ENCODE measurements around the gene TARS1.

The TARS1 gene

GRCh38 chr5:33441241-33442177 lies 744 bp downstream of the TARS1 start:
- peak; percentile 62 to 64 for DNase-seq

GRCh38 chr5:33444542-33444941 lies 3.8 kb downstream of the TARS1 start:
- no peak for DNase-seq

GRCh38 chr5:33445798-33446197 lies 5.0 kb downstream of the TARS1 start:
- no peak for DNase-seq

GRCh38 chr5:33448118-33448517 lies 7.4 kb downstream of the TARS1 start:
- DNase-seq: no peak

- DNase-seq: no peak
These were observed 16.4 kb downstream of the TARS1 start for GRCh38 chr5:33457126-33457525.

GRCh38 chr5:33457817-33458216 lies 17.1 kb downstream of the TARS1 start:
- no peak for DNase-seq

GRCh38 chr5:33460210-33460609 lies 19.4 kb downstream of the TARS1 start:
- no peak for DNase-seq

GRCh38 chr5:33462456-33462855 lies 21.7 kb downstream of the TARS1 start:
- no peak for DNase-seq

- no peak for DNase-seq
These were observed 24.4 kb downstream of the TARS1 start for GRCh38 chr5:33465120-33465519.

- DNase-seq: no peak
These were observed 28.1 kb downstream of the TARS1 start for GRCh38 chr5:33468775-33469435.

GRCh38 chr5:33470544-33470943 lies 29.8 kb downstream of the TARS1 start:
- no peak for DNase-seq

- no peak for DNase-seq
These were observed 32.1 kb downstream of the TARS1 start for GRCh38 chr5:33472805-33473409.

- DNase-seq: no peak
These were observed 33.2 kb downstream of the TARS1 start for GRCh38 chr5:33474004-33474403.

GRCh38 chr5:33474931-33475499 lies 34.2 kb downstream of the TARS1 start:
- no peak for DNase-seq

GRCh38 chr5:33475706-33476105 lies 34.9 kb downstream of the TARS1 start:
- DNase-seq: no peak

GRCh38 chr5:33476992-33477391 lies 36.2 kb downstream of the TARS1 start:
- no peak for DNase-seq

- no peak for DNase-seq
These were observed 37.1 kb downstream of the TARS1 start for GRCh38 chr5:33477816-33478215.

- DNase-seq: no peak
These were observed 38.5 kb downstream of the TARS1 start for GRCh38 chr5:33479311-33479710.

- no peak for DNase-seq
These were observed 40.1 kb downstream of the TARS1 start for GRCh38 chr5:33480876-33481275.

- DNase-seq: no peak
These were observed 41.6 kb downstream of the TARS1 start for GRCh38 chr5:33482335-33482734.

- DNase-seq: no peak
These were observed 46.5 kb downstream of the TARS1 start for GRCh38 chr5:33487236-33487635.

- DNase-seq: no peak
These were observed 48.0 kb downstream of the TARS1 start for GRCh38 chr5:33488558-33489355.
